HPDE6-E6E7 (cell line): ENCODE results near the gene ELMOD3.
A peak's percentile ranks its signal among the peaks of the same experiment; 100 is the strongest.
"Not testable (repeated sequence)": the region's sequence is repeated elsewhere in the genome, so short reads cannot be mapped to it uniquely, and the experiment has no call there.

Experiments
- DNase-seq: peaks from one replicate; pipeline ENCODE4 v3.0.0; 2011; ENCODE audit warnings: missing footprints; ENCODE audit errors: extremely low spot score

The ELMOD3 gene

GRCh38 chr2:85423525-85423924, 69.0 kb downstream of the ELMOD3 start:
- no peak for DNase-seq

DNA sequence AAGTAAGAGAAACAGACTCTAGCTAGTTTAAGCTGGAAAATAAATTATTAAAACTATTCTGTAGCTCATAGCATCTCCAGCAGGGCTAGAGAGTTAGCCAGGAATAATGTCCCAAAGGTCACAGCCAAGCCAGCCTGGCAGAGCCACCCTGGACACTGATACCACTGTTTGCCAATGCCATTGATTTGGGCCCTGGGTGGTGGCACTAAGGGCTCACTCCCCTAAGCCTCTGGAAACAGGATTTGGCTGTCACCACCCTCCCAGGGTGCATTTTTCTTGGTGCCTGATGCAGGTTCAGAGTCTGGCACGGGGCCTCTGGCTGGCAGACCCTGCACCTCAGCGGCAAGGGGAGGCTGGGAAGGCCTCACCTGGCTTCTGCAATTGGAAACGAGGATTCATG, 71.0 kb downstream of the ELMOD3 start:
- DNase-seq, result no peak

DNA sequence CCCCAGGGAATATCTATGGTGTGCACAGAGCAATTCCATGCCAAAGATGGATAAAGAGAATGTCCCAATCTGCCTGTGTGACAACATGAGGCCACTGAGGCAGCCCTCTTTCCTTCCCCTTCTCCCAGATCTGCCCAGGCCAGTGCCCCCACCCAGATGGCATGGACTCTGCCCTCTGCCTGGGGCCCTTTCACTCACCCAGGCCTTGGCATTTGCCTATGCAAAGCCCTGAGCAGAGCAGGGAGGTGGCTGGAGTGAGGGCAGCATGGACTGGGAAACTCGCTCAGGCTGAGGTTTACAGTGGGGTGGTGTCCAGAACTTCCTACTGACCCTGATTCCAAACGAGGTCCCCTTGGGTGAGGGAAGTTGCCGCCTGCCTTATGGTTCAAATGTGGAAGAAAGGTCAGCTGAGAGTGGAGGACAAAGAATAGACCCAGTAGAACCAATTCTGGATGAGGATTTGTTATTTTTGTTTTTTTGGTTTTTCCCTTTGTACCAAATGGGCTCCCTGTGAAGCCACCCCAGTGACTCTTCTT, 72.8 kb downstream of the ELMOD3 start:
- DNase-seq, result no peak

GRCh38 chr2:85428343-85428881, 73.8 kb downstream of the ELMOD3 start:
- DNase-seq, result no peak

GRCh38 chr2:85429213-85429923, 74.8 kb downstream of the ELMOD3 start:
- DNase-seq, result no peak

DNA sequence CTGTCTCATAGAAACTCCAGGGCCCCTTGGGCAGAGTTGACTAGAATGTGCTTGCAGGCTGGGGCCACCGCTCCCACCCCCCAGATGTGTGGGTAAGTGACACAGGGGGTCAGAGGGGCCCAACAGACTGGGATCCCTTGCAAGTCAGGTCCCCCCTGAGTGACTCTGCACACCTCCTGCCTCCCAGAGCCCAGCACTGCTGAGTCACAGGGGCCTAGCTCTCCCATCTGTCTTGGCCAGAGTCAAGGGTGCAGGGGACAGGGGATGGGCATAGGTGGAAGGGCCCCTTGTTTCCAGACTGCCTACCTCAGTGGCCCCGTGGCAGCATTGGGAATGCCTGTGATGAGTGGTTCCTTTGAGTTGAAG, 75.3 kb downstream of the ELMOD3 start:
- DNase-seq, result no peak

- no peak for DNase-seq
Observed at GRCh38 chr2:85430752-85431569, 76.4 kb downstream of the ELMOD3 start.

DNA sequence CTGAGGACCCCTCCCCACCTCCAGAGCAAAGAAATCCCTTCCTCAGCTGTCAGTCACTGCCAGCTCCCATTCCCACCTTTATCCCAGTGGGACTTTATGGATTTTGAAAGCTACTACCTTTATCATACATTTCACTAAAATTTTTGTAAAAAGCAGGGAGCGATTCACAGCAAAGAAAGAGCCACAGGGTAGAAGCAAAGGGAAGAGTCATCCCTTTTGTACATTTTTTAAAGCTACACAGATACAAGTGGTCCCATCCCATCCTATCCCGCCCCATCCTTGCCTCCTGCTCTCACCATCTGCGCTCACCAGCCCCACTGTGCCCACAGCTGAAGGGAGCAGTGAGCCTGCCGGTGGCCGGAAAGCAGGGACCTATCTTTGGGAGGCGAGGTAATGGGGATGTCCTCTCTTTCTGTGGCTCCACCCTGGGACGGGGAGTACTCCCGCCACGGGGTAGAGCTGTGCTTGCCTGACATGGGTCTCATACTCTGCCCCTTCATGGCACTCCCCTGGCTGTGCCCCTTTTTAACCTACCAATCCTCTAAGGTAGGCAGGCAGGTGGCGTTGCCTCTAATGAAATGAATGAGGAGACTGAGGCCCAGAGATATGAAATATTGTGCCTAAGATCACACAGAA, 77.1 kb downstream of the ELMOD3 start:
- DNase-seq, result no peak

- DNase-seq, result peak; percentile 71
Observed at GRCh38 chr2:85433511-85434089, 79.0 kb downstream of the ELMOD3 start.

GRCh38 chr2:85434696-85435095, 80.1 kb downstream of the ELMOD3 start:
- no peak for DNase-seq

GRCh38 chr2:85435220-85435958, 80.8 kb downstream of the ELMOD3 start:
- DNase-seq, result no peak

DNA sequence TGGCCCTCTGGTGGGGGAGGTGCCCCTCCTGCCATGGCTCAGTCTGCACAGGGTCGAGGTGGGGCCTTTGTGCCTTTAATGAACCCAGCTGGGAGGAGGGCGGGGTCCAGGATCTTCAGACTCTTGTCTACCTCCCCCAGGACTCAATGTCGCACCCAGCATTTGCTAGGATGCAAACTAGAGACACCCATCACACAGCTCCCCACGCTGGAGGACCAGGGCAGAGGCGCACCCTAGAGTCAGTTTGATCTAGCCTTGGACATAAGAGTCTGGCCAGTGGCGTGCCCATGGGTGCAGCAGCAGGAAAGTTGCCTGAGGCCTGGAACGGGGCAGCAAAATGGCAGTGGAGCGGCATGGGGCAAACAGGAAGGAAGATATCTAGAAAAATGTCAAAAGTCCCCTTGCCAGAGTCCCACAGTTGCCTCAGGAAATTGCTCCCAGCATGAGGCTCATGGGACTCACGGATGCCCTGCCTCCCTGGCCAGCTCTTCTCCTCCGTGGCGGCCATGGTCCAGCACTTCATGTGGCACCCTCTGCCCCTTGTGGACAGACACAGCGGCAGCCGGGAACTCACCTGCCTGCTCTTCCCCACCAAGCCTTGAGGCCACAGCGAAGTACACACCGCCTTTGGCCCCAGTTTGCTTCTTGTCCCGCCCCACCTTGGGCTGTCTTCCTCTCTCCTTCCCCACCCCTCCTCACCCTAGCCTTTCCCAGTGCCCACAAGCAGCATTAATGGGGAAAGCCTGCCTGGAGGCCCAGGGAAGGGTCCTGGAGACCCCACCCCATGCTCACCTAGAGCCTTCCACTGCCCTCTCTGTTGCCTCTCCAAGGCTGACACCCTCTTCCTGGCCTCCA, 81.6 kb downstream of the ELMOD3 start:
- DNase-seq, result no peak

- no peak for DNase-seq
Observed at GRCh38 chr2:85436836-85437487, 82.4 kb downstream of the ELMOD3 start.

DNA sequence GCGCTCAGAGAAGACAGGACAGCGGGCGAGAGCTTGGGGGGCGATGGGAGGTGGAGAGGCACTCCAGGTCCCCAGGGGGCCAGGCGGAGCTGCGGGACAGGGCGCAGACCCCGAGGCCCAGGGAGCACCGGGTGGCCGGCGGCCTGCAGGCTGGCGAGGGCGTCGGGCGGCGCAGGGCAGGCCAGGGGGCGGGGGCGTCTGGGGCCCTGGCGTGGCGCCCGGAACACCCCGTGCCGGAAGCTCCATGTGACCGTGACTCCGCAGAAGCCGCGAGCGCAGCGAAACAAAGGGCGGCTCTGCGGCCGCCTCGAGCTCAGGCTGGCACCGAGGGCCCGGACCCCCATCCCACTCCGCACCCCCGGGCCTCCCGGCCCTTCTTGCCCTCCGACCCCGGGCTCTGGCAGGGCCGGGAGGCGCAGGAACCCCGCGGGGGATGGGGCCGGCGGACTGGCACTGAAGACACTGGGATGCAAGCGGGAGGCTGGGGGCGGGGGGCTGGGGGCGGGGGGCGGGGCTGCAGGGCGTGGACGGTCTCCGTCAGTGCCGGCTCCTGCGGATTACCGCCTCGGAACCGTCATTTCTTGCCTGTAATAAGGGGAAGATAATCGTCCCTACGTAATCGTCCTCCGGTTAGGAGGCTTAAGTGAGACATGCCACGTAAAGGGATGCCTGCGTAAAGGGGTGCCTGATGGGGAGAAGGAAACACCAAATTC, 83.1 kb downstream of the ELMOD3 start:
- DNase-seq, result no peak

DNA sequence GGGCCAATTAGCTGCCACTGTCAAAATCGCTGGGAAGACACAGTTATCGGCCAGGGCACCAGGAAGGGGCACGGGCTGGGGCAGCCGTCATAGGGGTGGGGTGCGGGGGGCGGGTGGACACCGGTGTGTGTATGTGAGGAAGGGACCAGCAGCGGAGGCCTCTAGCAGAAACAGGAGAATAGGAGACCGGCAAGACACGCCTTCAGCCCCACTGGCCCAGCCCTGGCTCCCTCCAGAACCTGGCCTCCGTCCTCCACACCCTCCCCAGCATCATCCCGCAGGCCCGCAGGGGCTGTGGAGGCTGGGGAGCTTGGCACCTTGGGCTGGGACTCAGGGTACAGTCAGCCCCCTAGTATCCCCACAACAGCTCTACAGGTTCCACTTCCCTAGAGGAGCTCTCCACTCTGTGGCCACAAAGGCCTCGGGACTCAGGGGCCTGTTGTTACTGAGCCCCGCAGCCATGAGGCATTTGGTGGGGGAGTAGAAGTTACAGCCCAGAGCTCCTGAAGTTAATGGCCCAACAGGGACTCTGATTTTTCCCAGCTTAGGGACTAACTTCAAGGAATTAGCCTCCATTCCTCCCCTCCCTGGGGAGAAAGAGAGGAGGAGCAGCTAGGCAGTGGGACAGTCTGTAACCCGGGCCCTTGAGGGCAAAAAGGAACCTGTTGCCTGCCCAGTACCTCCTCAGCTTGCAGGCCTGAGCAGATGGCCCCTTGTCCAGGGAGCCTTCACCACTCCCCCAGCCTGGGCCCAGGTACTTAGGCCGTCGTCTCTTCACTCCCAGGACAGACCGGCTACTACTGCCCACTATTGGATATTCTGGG, 83.8 kb downstream of the ELMOD3 start:
- no peak for DNase-seq

DNA sequence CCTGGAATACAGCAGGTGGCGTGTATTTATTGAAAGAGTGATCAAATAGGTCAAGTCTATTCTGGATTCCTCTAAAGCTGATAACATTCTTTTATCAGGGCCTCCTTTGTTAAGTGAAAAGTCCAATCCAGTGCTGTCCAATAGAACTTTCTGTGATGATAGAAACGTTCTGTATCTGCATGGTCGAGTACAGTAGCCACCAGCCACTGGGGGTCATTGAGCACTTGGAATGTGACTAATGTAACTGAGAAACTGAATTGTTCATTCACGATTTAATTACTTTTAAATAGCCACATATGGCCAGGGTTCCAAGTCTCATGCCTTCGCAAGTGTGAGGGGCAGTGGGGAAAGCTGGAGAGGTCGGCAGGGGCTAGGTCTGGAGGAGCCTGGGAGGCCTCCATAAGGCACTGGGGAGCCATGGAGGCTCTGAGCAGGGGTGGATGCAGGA, 84.5 kb downstream of the ELMOD3 start:
- DNase-seq, result no peak

- DNase-seq, result not testable (repeated sequence)
Observed at GRCh38 chr2:85439569-85439968, 85.0 kb downstream of the ELMOD3 start.

- DNase-seq, result no peak
Observed at GRCh38 chr2:85439986-85440385, 85.4 kb downstream of the ELMOD3 start.
